HG03469 (cell line): Measurements from ENCODE around the gene TAF1C.

Experiments
- ATAC-seq: cut with Tn5 transposase; IDR thresholded peaks from one replicate; pipeline ENCODE4 v1.9.1; 2021; ENCODE audit warnings: mild to moderate bottlenecking, moderate library complexity, moderate number of reproducible peaks; ENCODE audit not compliant: unreplicated experiment

Gene TAF1C

GRCh38 chr16:84183911-84184591 is 2.8 kb downstream of the TAF1C start:
- no peak for ATAC-seq

DNA sequence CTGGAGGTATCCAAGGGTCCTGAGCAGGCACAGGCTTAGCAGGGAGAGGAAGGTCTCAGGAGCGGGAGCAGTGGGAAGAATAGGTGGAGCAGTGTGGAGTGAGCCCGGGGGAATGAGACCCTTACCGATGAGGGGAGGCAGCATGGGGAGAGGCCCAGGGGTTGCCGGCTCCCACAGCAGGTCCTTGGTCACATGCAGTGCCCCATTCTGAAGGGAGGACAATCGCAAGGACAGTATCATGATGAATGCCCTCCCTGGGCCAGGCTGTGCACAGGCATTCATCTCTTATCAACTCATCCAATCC is 3.3 kb downstream of the TAF1C start:
- no peak for ATAC-seq

GRCh38 chr16:84182680-84183571 is 3.9 kb downstream of the TAF1C start:
- no peak for ATAC-seq

DNA sequence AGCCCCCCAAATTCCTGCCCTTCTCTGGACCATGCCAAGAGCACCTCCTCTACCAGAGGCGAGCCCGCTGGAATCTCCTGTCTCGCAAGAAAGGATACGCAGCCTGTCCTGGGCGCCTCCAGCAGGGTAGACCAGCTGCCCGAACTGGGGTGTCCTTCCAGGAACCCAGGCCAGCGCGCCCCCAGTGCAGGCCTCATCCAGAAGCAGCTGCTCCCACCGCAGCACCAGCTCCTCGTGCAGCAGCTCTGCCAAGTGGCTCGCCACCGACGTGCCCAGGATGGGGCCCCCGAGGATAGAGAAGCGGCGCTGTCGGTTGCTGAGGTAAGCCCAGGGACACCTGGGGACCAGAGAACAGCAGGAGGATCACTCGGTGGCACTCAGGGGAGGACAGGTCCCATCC is 4.8 kb downstream of the TAF1C start:
- no peak for ATAC-seq

DNA sequence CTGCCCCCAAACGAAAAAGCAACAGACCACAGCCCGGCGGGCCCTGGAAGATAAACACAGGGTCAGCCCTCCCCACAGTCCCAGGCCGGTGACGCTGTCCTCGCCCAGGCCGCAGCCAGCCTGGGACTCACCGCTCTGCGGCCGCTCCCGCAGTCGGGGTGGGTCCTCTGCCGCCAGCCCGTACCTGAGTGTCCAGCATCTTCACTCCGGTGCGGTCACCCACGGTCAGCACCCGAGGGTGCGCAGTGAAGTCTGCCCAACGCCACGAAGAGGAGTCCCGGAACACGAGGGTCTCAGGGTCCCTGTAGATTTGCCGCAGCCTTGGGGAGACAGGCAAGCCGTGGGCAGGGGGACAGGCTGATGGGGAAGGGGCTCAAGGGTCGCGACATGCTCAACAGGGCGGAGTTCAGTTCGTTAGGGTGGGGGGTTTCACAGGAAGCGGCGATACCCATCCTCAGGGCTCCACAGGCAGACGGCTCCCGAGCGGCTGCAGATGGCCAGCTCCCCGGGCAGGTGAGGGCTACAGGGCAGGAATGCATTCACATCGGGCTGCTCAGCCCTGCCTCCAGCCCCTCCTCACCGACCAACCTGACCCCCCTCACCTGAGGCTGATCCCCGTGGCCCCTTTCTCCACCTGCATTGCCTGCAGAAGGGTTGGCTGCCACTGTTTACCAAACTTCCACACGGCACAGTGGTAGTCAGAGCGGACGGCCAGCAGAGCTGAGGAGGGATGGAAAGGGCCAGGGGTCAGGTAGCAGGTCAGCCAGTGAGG is 5.5 kb downstream of the TAF1C start:
- ATAC-seq, result no peak

GRCh38 chr16:84180519-84181140 is 6.2 kb downstream of the TAF1C start:
- no peak for ATAC-seq

DNA sequence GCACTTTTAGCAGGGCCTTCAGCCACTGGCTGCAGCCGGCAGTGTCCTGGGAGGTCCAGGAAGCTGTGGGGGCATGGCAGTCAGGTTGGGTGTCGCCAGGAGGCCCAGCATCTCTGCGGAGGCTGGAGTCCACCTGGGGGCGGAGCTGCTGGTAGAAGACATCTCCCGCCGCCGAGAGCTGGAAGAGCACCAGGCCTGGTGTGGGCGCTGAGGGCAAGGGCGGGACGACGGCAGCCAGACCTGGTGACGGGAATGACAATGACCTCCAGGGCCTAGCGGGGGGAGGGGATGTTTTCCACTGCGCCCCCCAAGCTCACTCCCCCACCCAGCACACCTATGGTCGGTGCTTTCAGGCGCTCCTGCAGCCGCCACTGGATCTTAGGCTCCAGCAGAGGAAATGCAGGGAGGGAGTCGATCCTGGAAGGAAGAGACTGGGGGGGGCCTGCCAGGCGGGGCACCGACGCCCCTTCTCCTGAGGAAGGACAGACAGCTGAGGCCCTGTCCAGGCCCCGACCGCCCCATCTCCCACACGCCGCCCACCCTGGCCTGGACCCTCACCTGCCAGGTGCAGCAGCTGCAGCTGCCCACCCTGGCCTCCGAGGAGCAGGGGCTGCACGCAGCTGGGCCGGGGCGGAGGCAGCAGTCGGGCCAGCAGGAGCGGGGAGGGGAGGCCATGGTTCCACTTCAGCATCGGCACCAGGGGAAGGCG is 7.1 kb downstream of the TAF1C start:
- no peak for ATAC-seq

DNA sequence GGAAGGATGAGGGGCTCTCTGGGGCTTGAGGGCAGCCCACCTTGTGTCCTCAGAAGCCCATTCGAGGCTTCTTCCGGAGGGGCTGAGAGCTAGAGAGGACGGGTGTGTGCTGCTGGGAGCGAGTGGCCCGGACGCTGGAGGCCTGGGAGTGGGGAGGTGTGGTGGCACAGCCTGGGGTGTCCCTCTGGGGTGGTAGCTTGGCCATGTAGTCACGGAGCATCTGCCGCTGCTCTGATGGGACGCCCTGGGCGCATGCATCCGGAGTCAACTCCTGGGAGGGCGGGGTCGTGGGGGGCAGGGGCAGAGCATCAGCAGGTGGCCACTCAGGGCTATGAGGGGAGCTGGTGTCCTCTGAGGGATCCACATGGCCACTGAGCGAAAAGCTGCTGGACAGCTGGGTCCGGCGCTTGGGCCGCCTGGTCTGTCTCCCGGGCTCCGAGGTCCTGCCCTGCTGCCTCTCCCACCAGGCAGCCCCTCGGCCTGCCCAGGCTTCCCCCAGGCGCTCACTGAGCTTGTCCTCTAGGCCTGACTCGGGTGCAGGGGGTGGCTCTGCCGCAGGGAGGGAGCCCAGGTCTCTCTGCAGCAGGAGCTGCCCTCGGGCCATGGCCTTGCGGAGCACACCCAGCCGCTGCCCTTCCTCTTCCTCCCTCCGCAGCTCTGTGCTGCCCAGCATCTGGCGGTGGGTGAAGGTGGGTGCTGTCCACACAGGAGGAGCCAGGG is 7.8 kb downstream of the TAF1C start:
- no peak for ATAC-seq

DNA sequence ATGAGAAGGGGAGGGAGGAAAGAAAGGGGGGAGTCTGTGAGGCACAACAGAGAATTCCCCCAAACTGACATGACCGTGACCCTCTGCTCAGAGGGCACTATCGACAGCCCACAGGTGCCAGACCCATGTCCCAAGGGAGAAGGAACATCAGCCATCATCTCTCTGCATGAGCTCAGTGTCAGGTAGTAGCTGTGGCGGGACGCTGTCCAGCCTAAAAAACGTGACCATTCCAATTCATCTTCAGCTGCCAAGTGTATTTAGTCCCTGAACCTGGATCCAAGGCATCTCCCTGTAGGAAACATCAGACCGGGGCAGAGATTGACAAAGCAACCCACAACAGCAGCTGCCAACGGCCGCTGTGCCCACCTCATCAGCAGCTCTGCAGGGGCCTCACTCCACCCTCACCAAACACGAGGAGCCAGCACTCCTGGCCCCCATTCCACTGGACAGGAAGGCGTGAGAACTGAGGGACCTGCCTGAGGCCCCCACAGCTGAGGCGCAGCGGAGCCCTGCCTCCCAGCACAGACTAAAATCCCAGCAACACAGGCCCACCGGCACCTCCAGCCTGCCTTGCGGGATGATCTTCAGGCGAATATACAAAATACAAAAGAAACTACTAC is 8.6 kb downstream of the TAF1C start:
- no peak for ATAC-seq

DNA sequence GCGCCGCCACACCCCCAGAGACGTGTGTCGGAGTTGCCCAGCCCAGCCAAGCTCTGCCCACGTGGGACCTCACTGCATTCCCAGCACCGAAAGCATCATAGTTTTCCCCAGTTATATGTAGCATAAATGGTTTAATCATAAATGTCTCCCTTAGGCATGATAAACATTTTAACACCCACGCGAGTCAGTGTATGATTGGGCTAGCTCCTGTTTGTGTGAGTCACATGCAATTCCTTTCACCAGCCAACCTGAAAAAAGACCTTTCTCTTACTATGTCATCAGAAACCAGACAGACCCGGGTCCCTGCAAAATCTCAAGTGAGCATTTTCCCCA is 9.2 kb downstream of the TAF1C start:
- no peak for ATAC-seq

DNA sequence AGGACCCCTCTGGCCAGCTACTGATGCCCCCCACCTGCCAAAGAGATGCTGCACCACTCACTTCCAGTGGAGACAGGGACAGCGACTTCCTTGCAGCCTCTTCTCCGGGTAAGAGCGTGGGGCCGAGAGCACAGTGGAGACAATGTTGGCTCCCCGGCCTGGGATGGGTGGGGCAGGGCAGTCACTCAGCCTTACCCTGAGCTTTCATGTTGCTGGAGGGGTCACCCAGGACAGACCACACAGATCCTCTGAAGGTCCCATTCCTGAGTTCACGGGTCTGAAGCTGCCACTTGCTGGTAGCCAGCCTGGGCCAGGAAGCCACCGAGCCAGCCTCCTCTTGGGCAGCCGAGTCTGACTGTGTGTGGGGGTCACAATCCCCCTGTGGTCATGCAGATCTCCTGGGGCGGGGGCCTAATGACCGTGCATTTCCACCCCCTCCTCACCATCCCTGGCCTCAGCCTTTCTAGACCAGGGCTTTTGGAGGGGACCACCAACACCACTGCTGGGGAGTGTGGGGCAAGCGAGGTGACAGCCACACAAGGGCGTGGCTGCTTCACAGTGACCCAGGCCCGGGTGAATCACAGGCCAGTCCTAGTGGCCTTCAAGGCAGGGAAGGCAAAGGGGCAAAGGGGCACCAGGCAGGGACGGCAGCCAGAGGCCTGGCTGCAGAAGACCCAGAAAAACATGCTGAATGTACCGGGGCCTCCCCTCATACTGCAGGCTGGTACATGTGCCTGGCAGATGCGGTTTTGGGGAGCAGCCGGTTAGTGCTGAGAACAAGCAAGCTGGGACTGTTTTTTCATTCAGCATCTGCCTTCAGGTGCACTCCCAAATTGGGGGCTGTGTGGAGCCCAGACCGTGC is 10.4 kb downstream of the TAF1C start:
- ATAC-seq, result no peak

GRCh38 chr16:84175350-84176081 is 11.3 kb downstream of the TAF1C start:
- no peak for ATAC-seq

DNA sequence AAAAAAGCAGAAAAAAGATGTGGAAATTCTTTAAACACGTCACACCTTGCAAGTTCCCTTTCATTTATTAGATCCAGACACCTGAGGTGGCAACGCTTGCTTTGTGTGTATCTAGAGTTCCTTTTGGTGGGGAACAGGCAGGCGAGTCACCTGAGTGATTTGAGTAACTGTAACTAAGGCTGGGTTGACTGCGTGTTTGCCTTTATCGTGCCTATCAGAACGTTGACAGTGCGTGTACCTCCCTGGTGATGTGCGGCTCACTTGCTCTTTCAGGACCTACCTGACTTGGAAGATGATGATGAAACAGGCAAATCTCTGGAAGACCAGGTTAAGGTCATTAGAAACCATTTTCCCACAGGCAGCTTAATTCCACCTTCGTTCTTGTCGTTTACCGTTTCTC is 12.5 kb downstream of the TAF1C start:
- ATAC-seq, result no peak

DNA sequence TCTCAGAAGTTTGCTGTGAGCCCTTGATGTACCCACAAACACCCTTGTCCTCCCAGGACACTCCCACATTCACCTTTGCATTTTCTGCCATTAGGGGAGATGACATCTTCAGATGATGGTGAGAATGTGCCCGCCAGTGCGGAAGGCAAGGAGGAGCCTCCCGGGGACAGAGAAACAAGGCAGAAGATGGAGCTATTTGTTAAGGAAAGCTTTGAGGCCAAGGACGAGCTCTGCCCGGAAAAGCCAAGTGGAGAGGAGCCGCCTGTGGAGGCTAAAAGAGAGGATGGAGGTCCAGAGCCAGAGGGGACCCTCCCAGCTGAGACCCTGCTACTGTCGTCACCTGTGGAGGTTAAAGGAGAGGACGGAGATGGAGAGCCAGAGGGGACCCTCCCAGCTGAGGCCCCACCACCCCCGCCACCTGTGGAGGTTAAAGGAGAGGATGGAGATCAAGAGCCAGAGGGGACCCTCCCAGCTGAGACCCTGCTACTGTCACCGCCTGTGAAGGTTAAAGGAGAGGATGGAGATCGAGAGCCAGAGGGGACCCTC is 17.0 kb downstream of the TAF1C start:
- no peak for ATAC-seq

GRCh38 chr16:84166796-84167695 is 19.8 kb downstream of the TAF1C start:
- no peak for ATAC-seq

DNA sequence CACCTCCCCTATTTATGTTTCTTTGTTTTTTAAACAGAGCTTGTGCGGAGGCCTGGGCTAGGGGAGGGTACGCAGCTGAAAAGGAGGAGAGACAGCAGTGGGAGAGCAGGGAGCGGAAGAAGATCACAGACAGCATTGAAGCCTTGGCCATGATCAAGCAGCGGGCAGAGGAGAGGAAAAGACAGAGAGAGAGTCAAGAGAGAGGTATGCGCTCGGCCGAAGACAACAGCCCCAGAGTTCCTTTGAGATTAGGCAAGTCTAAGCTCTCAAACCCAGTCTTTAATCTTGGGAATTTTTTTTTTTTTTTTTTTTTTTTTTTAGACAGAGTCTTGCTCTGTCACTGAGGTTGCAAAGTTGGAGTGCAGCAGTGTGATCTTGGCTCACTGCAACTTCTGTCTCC is 21.1 kb downstream of the TAF1C start:
- no peak for ATAC-seq

- ATAC-seq, result no peak
Measured at GRCh38 chr16:84161801-84162200, 25.1 kb downstream of the TAF1C start.
